ENCODE results near the gene TANGO2.

DNA sequence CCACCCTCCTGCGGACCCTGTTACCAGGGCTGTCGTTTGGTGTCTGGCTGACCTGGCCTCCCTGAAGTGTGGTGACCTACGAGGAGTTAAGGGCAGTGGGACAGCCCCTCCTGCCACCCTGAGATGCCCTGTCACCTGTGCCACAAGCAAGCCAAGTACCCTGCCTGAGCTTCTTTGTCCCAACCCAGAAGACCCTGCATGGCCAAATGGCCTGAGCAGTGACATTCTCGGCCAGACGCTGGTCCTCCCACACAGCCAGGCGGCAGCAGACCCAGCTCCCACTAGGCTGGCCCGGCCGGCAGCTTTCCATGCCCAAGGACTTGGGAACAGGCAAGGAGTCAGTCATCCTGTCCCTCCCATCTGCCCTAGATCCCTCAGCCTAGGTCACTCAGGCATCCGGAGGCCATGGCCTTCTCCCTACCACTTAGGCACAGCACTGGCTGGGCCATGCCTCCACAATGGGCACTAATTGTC lies 11.9 kb upstream of the TANGO2 start:
- TF ChIP-seq POLR2A (IDR thresholded peaks at IDR 0.05; ENCODE audit: low read length) = no peak
- TF ChIP-seq GATA1 (IDR thresholded peaks at IDR 0.05; ENCODE audit: low read depth, low read length) = no peak
